NCI-H2081 treated with DMSO at 0.1 percent for 48 hours (cell line): ENCODE results near the gene NDUFA11.

ENCODE experiments used
- DNase-seq: peaks from one replicate; lab custom pipeline; 2025; lab: John Stamatoyannopoulos, UW

The NDUFA11 gene

GRCh38 chr19:5903624-5904351 is at the start of gene NDUFA11:
TSS of gene NDUFA11 (minus strand) at chr19:5903790. CDS start at chr19:5903708, 82 bp downstream.
- DNase-seq: peak; percentile 80

- DNase-seq: no peak
Measured at GRCh38 chr19:5953030-5953589, 49.5 kb upstream of the NDUFA11 start.

- no peak for DNase-seq
Measured at GRCh38 chr19:5952193-5953029, 48.8 kb upstream of the NDUFA11 start.

GRCh38 chr19:5951338-5951861 is 47.8 kb upstream of the NDUFA11 start:
- DNase-seq: no peak

- no peak for DNase-seq
Measured at GRCh38 chr19:5950741-5951140, 47.2 kb upstream of the NDUFA11 start.

- no peak for DNase-seq
Measured at GRCh38 chr19:5949792-5950305, 46.3 kb upstream of the NDUFA11 start.

GRCh38 chr19:5948752-5949564 is 45.4 kb upstream of the NDUFA11 start:
- DNase-seq: no peak

- DNase-seq: no peak
Measured at GRCh38 chr19:5947435-5947834, 43.8 kb upstream of the NDUFA11 start.

GRCh38 chr19:5943623-5944022 is 40.0 kb upstream of the NDUFA11 start:
- no peak for DNase-seq

- no peak for DNase-seq
Measured at GRCh38 chr19:5943045-5943444, 39.5 kb upstream of the NDUFA11 start.

GRCh38 chr19:5941673-5942072 is 38.1 kb upstream of the NDUFA11 start:
- DNase-seq: no peak

- DNase-seq: no peak
Measured at GRCh38 chr19:5940260-5941208, 36.9 kb upstream of the NDUFA11 start.

- no peak for DNase-seq
Measured at GRCh38 chr19:5937550-5937949, 34.0 kb upstream of the NDUFA11 start.

- no peak for DNase-seq
Measured at GRCh38 chr19:5936292-5936592, 32.7 kb upstream of the NDUFA11 start.

GRCh38 chr19:5935473-5936291 is 32.1 kb upstream of the NDUFA11 start:
- DNase-seq: no peak

GRCh38 chr19:5934774-5935472 is 31.3 kb upstream of the NDUFA11 start:
- no peak for DNase-seq

GRCh38 chr19:5934069-5934401 is 30.4 kb upstream of the NDUFA11 start:
- no peak for DNase-seq

GRCh38 chr19:5933391-5934068 is 29.9 kb upstream of the NDUFA11 start:
- DNase-seq: no peak
